HG03095 (cell line): ENCODE results near the gene CDH22.

Experiments used
- ATAC-seq: cut with Tn5 transposase; IDR thresholded peaks from one replicate; pipeline ENCODE4 v1.9.1; 2021; ENCODE audit warnings: moderate library complexity; ENCODE audit not compliant: unreplicated experiment

CDH22 gene

GRCh38 chr20:46127396-46128010 is 180.8 kb downstream of the CDH22 start:
- ATAC-seq, result no peak

DNA sequence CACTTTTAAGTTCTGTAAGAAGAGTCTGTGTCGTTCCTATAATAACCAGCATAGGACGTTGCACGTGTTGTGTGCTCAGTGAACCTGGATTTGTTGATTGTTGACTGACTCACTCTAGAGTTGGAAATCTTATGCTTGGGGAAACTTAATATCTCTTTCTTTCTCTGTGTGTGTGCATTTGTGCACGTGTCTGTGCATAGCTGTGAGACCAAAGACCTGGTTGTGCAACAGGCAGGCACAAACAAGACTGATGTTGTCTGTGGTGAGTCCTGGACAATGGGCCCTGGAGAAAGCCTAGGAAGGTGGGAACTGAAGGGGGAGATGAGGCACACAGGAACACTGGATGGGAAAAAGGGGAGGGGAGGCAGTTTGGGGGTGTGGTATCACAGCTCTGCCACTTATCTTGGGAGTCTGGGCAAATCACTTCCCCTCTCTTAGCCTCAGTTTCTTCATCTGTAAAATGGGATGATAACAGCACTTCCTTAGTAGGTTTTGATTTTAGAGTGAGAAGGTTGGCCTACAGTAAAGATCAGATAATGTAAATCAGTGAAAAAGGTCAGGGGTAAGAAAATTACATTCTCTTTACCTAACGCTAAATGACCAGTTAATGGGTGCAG is 181.8 kb downstream of the CDH22 start:
- no peak for ATAC-seq
